Ishikawa (cell line): ENCODE data around the gene TMEM254.

Experiments used
- CEBPB ChIP-seq: IDR thresholded peaks from 2 replicates; pipeline ENCODE4 v1.6.1; 2012
- CREB1 ChIP-seq: IDR thresholded peaks from 2 replicates; pipeline ENCODE4 v1.6.1; 2012; ENCODE audit warnings: low read depth
- EGR1 ChIP-seq: IDR thresholded peaks from 2 replicates; pipeline ENCODE4 v1.6.1; 2012
- EP300 ChIP-seq: IDR thresholded peaks from 2 replicates; pipeline ENCODE4 v1.6.1; 2012; ENCODE audit warnings: borderline replicate concordance
- FOXM1 ChIP-seq: IDR thresholded peaks from 2 replicates; pipeline ENCODE4 v1.6.1; 2012; ENCODE audit warnings: low read depth, borderline replicate concordance
- NFIC ChIP-seq: IDR thresholded peaks from 2 replicates; pipeline ENCODE4 v1.6.1; 2012
- RAD21 ChIP-seq: IDR thresholded peaks from 2 replicates; pipeline ENCODE4 v1.6.1; 2012; ENCODE audit warnings: low read depth
- TAF1 ChIP-seq: IDR thresholded peaks from 2 replicates; pipeline ENCODE4 v1.6.1; 2012; ENCODE audit warnings: low read depth, mild to moderate bottlenecking
- TCF12 ChIP-seq: IDR thresholded peaks from 2 replicates; pipeline ENCODE4 v1.6.1; 2012; ENCODE audit warnings: low read depth
- TEAD4 ChIP-seq: IDR thresholded peaks from 2 replicates; pipeline ENCODE4 v1.6.1; 2012
- YY1 ChIP-seq: IDR thresholded peaks from 2 replicates; pipeline ENCODE4 v1.6.1; 2012; ENCODE audit warnings: low read depth
- ZBTB7A ChIP-seq: IDR thresholded peaks from 2 replicates; pipeline ENCODE4 v1.6.1; 2012; ENCODE audit warnings: low read depth
- TF ChIP-seq, protein P1 (sequence below): IDR thresholded peaks from 2 replicates; pipeline ENCODE4 v1.6.1; 2012
- TF ChIP-seq, protein P2 (sequence below): IDR thresholded peaks from 2 replicates; pipeline ENCODE4 v1.6.1; 2012
- TF ChIP-seq, protein P3 (sequence below): IDR thresholded peaks from 2 replicates; pipeline ENCODE4 v1.6.1; 2012; ENCODE audit warnings: low read depth, mild to moderate bottlenecking

Gene TMEM254

DNA sequence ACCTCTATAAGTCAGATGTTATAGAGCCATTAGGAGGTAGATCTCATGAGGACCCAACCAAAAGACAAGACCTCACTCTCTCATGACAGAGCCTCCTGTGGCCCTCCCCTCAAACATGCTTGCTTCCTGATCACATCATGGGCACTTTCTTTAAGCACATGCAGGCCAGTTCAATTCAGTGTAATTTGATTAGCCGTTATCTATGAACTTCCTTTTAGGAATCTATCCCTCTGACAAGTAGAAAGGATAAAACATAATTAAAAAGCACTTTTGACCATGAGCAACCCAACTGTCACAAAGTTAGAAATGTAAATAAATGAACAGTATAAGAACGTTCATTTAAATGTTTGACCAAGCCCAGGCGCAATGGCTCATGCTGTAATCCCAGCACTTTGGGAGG lies 27.7 kb upstream of the TMEM254 start:
- TF ChIP-seq TEAD4 (no peak), EGR1 (no peak), RAD21 (no peak), FOXM1 (no peak), CREB1 (no peak), CEBPB (no peak), ZBTB7A (no peak), EP300 (no peak), NFIC (no peak)
- TF ChIP-seq, protein P1, sequence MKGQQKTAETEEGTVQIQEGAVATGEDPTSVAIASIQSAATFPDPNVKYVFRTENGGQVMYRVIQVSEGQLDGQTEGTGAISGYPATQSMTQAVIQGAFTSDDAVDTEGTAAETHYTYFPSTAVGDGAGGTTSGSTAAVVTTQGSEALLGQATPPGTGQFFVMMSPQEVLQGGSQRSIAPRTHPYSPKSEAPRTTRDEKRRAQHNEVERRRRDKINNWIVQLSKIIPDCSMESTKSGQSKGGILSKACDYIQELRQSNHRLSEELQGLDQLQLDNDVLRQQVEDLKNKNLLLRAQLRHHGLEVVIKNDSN, result no peak
- TF ChIP-seq, protein P2, sequence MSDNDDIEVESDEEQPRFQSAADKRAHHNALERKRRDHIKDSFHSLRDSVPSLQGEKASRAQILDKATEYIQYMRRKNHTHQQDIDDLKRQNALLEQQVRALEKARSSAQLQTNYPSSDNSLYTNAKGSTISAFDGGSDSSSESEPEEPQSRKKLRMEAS, result no peak

DNA sequence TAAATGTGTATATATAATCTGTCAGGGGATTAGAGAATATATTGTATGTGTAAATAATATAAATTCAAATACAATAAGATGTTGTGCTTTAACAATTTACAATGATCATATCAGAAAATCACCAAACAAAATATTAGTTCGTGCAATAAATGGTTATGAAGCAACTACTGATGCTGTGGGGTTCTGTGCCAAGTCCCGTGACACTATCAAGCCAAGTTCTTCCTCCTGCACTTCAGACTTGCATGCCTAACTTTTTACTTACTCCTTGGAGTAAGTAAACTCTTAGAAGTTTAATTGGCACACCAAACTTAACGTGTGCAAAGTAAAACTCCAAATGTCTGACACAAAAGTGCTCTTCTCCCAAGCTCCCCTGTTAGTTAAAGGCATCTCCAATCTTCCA lies 26.5 kb upstream of the TMEM254 start:
- TF ChIP-seq TAF1, result no peak
- no peak for TF ChIP-seq TCF12
- no peak for TF ChIP-seq EP300
- TF ChIP-seq CEBPB, result no peak
- no peak for TF ChIP-seq NFIC
- TF ChIP-seq YY1, result no peak
- no peak for TF ChIP-seq EGR1
- TF ChIP-seq, protein P3, sequence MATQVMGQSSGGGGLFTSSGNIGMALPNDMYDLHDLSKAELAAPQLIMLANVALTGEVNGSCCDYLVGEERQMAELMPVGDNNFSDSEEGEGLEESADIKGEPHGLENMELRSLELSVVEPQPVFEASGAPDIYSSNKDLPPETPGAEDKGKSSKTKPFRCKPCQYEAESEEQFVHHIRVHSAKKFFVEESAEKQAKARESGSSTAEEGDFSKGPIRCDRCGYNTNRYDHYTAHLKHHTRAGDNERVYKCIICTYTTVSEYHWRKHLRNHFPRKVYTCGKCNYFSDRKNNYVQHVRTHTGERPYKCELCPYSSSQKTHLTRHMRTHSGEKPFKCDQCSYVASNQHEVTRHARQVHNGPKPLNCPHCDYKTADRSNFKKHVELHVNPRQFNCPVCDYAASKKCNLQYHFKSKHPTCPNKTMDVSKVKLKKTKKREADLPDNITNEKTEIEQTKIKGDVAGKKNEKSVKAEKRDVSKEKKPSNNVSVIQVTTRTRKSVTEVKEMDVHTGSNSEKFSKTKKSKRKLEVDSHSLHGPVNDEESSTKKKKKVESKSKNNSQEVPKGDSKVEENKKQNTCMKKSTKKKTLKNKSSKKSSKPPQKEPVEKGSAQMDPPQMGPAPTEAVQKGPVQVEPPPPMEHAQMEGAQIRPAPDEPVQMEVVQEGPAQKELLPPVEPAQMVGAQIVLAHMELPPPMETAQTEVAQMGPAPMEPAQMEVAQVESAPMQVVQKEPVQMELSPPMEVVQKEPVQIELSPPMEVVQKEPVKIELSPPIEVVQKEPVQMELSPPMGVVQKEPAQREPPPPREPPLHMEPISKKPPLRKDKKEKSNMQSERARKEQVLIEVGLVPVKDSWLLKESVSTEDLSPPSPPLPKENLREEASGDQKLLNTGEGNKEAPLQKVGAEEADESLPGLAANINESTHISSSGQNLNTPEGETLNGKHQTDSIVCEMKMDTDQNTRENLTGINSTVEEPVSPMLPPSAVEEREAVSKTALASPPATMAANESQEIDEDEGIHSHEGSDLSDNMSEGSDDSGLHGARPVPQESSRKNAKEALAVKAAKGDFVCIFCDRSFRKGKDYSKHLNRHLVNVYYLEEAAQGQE, result no peak

DNA sequence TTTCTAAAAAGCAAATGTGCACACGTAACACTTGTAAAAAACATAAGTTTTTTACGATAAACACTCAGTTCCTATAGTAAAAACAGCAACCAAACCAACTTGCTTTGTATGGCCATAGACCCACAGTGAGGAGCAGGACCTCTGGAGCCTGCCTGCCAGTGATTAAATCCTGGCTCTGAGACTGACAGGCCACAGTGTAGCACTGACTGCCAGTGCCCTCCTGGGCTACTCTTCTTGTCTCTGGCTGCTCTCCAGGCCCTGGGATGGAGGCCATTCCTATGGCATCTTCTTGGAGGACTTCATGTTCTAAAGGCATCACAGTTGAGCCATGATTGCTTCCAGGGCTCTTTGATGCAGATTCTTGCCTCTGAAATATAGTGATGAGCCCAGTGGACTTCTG lies 22.7 kb upstream of the TMEM254 start:
- TF ChIP-seq CEBPB (no peak), TAF1 (no peak)
- TF ChIP-seq, protein P2, result no peak
- TF ChIP-seq, protein P1, result no peak

DNA sequence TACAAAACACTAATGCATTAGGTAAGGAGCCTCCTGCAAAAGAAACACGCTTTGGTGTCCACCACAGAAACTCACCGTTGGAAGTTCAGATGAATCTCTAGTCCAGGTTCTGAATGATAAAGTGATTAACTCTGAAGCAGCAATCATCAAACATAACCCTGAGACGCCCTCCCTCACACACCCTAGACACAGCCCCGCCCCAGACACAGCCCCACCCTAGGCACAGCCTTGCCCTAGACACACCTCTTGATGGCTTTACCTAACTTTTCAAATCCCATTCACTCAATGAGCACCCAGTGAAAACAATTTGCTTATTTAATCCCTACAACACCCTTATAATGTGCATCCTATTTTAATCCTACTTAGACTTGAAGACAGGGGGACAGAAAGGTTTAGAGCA lies 21.3 kb upstream of the TMEM254 start:
- TF ChIP-seq, protein P1, result no peak

DNA sequence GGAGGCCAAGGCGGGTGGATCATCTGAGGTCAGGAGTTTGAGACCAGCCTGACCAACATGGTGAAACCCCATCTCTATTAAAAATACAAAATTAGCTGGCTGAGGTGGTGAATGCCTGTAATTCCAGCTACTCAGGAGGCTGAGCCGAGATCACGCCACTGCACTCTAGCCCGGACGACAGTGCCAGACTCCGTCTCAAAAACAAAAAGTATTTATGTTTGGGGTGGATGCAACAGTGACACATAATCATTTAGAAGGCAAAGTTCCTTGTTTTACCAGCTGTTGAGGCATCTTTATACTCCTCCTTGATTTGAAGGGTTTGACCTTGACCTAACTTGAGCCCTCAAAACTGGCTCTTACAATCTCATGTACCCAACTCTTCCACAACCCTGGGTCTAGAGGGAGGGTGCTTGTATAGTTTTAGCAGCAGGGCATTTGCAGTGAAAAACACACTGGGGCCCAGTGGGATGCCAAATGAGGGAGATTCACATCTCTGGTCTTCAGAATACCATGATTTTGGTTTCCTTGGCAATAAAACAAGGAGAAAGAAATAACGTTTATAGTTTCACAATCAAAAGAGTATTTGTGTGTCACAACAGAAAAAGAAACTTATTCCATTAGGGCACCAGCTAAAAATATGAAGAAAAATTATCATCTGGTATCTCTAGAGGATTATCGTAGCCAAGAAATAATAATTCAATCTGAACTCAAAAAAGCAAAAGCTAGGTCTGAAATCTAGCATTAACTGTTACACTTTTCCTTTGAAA lies 14.2 kb upstream of the TMEM254 start:
- no peak for TF ChIP-seq NFIC
- no peak for TF ChIP-seq CREB1
- TF ChIP-seq ZBTB7A, result no peak
- TF ChIP-seq YY1, result no peak
- TF ChIP-seq TCF12, result no peak
- no peak for TF ChIP-seq FOXM1
- TF ChIP-seq EP300, result no peak

DNA sequence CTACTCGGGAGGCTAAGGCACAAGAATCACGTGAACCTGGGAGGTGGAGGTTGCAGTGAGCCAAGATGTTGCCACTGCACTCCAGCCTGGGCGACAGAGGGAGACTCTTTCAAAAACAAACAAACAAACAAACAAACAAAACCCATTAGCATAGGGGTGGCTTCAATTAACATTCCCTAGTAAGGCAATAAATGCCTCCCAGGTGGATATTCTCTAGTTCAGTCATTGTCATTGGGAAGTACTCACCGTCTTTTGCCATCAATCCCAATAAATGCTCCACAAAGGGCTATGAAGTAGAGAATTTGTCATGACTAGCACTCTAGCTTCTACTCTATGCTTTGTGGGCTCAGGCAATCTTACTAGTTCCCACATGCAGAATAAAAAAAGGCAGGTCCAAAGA lies 11.7 kb upstream of the TMEM254 start:
- TF ChIP-seq, protein P2, result no peak
- no peak for TF ChIP-seq YY1
- no peak for TF ChIP-seq FOXM1

DNA sequence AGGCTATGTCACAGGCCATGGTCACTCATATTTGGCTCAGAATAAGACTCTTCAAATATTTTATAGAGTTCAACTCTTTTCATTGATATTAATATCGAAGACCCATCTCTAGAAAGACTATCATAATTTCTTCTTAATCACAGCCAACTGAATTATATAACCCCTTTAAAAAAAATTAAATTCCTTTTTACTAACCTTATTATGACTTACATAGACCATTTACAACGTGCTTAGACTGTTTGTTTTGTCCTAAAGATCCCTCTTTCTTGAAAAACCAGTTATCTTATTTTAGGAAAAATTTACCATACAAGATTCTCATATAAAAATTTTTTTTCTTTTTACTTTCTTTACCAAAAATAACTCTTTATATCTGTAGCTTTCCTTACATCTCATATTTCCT lies 10.2 kb upstream of the TMEM254 start:
- TF ChIP-seq EGR1 (no peak), CREB1 (no peak), TEAD4 (no peak), NFIC (no peak), YY1 (no peak), ZBTB7A (no peak), TAF1 (no peak), RAD21 (no peak), FOXM1 (no peak), CEBPB (no peak), EP300 (no peak), TCF12 (no peak)
- TF ChIP-seq, protein P3, result no peak
- TF ChIP-seq, protein P2, result no peak
- TF ChIP-seq, protein P1, result no peak
